Tibial artery (tissue), 4 donors: ENCODE data around the gene TMEM120B.

Experiments used
- DNase-seq, 2 donors: peaks; one replicate each; pipeline ENCODE4 v3.0.0-alpha.2; 2019
- H3K27ac ChIP-seq, 2 donors: fragments of 200-600 bp; sonication (generic) in 1 of 2; 1 replicate in 1 of 2; 2 replicates in 1 of 2; pipeline ENCODE4 v1.5.1; 2018 to 2019; ENCODE audit warnings: mild to moderate bottlenecking in 1 of 2
- H3K27me3 ChIP-seq, 2 donors: fragments of 200-600 bp; sonication (generic) in 1 of 2; one replicate each; pipeline versions ENCODE4 v1.5.1 to v1.6.0; 2016 to 2019
- H3K36me3 ChIP-seq, 3 donors: fragments of 200-600 bp; sonication (generic) in 2 of 3; one replicate each; pipeline ENCODE4 v1.5.1; 2016 to 2019; ENCODE audit warnings: mild to moderate bottlenecking in 2 of 3
- H3K4me1 ChIP-seq, 4 donors: fragments of 200-600 bp; sonication (generic) in 2 of 4; 1 replicate in 3 of 4; 2 replicates in 1 of 4; pipeline ENCODE4 v1.5.1; 2016 to 2019
- H3K4me3 ChIP-seq, 2 donors: fragments of 200-600 bp; sonication (generic) in 1 of 2; 1 replicate in 1 of 2; 2 replicates in 1 of 2; pipeline ENCODE4 v1.5.1; 2018 to 2019; ENCODE audit warnings: mild to moderate bottlenecking in 2 of 2
- H3K9me3 ChIP-seq, 3 donors: fragments of 200-600 bp; sonication (generic) in 1 of 3; one replicate each; pipeline ENCODE4 v1.5.1; 2016 to 2019
- CTCF ChIP-seq, 2 experiments: fragments of 200-600 bp in 1 of 2; fragments of 450-650 bp in 1 of 2; IDR thresholded peaks; one replicate each; pipeline ENCODE4 v1.5.1; 2017 to 2019; ENCODE audit warnings: antibody characterized with exemption in 2 of 2, mild to moderate bottlenecking in 1 of 2, moderate library complexity in 1 of 2
- intact Hi-C: fragments of 100-400 bp; cut with DNase I; formaldehyde crosslinking; loops from one replicate; pipeline ENCODE4 v1.15.0; 2023; ENCODE audit warnings: low total_unique reads

TMEM120B gene

DNA sequence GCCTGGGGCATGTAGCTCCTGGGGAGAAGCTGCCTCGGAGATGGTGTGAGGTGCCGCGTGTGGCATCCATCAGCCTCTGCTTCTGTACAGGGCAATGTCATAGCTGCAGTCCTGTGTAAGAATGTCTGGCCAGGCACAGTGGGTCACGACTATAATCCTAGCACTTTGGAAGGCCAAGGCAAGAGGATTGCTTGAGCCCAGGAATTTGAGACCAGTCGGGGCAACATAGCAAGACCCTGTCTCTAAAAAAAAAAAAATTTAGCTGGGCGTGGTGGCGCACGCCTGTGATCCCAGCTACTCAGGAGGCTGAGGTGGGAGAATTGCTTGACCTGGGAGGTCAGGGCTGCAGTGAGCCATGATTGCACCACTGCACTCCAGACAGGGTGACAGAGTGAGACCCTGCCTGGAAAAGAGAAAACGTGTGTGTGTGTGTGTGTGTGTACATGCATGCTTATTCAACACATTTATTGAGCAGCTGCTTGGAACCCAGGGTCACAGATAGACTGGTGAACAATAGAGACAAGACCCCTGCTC, 56.8 kb downstream of the TMEM120B start:
- DNase-seq = no peak
- Histone ChIP-seq H3K4me1 (peaks cover 0 to 32% (median 25%) of the 10 kb centered on the region in 4 donors), H3K9me3 (no peaks in the 10 kb centered on the region), H3K36me3 (no peaks in the 10 kb centered on the region), H3K27me3 (no peaks in the 10 kb centered on the region), H3K27ac (no peak overlapping the region), H3K4me3 (no peak overlapping the region)
- no peak for TF ChIP-seq CTCF (IDR thresholded peaks at IDR 0.05)
- intact Hi-C loops = no loop called here

DNA sequence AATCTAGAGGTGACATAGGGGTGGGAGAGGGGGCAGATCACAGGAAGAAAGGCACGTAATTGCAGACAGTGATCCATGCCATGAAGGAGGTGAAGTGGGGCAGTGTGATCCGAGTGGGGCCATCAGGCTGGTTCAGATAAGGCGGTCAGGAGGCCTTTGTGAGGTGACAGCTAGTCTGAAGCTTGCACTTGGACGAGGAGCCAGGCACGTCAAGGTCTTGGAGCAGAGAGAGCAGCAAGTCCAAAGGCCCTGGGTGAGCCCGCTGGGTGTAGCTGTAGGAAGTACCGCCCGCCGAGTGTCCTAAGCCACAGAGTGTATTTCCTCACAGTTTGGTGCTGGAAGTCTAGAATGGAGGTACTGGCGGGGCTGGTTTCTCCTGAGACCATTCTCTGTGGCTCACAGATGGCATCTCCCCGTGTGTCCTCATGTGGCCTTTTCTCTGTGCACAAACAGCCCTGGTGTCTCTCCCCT, 57.3 kb downstream of the TMEM120B start:
- H3K4me1 ChIP-seq = peaks cover 0 to 32% (median 25%) of the 10 kb centered on the region in 4 donors
- no peak for DNase-seq
- no peaks in the 10 kb centered on the region for H3K36me3 ChIP-seq
- H3K27me3 ChIP-seq = no peaks in the 10 kb centered on the region
- TF ChIP-seq CTCF (IDR thresholded peaks at IDR 0.05) = no peak
- no peak overlapping the region for H3K4me3 ChIP-seq
- H3K27ac ChIP-seq = no peak overlapping the region
- intact Hi-C loops = loop anchor here (5.0 kb wide), 1 partner anchor 73 kb away; no protein-coding TSS in a partner anchor
- H3K9me3 ChIP-seq = no peaks in the 10 kb centered on the region

GRCh38 chr12:121770388-121770787, 57.8 kb downstream of the TMEM120B start:
- H3K27me3 ChIP-seq = no peaks in the 10 kb centered on the region
- H3K9me3 ChIP-seq = no peaks in the 10 kb centered on the region
- no peak overlapping the region for H3K4me3 ChIP-seq
- no peaks in the 10 kb centered on the region for H3K36me3 ChIP-seq
- TF ChIP-seq CTCF (IDR thresholded peaks at IDR 0.05) = no peak
- H3K27ac ChIP-seq = no peak overlapping the region
- intact Hi-C loops = loop anchor here (5.0 kb wide), 1 partner anchor 73 kb away; no protein-coding TSS in a partner anchor
- H3K4me1 ChIP-seq = peaks cover 0 to 32% (median 25%) of the 10 kb centered on the region in 4 donors
- DNase-seq = no peak

DNA sequence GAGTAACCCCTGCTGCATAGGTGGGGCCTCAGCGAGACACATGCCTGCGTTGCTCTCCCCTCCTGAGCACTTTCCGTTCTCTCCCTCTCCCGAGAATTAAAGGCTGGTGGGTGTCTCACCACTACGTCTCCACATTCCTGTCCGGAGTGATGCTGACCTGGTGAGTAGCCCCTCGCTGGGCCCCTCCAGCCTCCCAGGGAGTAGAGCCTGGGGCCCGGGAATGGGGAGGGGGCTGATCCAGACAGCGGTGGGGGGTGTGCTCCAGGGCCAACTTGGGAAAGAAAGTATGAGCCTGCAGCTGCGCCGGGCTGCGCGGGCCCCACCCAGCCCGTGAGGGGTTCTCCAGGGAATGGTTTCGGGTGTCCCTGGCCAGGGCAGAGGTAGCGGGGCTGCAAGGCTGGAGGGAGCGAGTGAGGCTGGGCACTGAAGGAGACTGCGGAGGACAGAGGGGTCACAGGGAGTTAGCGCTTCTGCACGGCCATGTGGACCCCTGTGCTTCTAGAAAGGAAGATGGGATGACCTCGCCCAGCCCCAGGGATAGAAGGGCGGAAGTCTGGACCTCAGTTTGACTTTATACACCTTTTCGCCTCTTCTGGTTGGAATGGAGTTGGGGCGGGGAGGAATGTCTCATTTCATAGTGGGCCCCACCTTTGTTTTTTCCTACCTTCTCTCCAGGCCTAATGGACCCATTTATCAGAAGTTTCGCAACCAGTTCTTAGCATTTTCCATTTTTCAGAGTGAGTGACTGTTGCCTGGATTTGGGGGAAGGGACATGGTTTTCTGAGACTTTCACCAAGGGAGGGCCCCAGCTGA, 58.5 kb downstream of the TMEM120B start:
- H3K4me3 ChIP-seq = no peak overlapping the region
- intact Hi-C loops = loop anchor here (5.0 kb wide), 1 partner anchor 74 kb away; no protein-coding TSS in a partner anchor
- no peaks in the 10 kb centered on the region for H3K27me3 ChIP-seq
- no peaks in the 10 kb centered on the region for H3K9me3 ChIP-seq
- no peak overlapping the region for H3K27ac ChIP-seq
- no peaks in the 10 kb centered on the region for H3K36me3 ChIP-seq
- no peak for DNase-seq
- H3K4me1 ChIP-seq = peaks cover 0 to 35% (median 26%) of the 10 kb centered on the region in 4 donors
- no peak for TF ChIP-seq CTCF (IDR thresholded peaks at IDR 0.05)

DNA sequence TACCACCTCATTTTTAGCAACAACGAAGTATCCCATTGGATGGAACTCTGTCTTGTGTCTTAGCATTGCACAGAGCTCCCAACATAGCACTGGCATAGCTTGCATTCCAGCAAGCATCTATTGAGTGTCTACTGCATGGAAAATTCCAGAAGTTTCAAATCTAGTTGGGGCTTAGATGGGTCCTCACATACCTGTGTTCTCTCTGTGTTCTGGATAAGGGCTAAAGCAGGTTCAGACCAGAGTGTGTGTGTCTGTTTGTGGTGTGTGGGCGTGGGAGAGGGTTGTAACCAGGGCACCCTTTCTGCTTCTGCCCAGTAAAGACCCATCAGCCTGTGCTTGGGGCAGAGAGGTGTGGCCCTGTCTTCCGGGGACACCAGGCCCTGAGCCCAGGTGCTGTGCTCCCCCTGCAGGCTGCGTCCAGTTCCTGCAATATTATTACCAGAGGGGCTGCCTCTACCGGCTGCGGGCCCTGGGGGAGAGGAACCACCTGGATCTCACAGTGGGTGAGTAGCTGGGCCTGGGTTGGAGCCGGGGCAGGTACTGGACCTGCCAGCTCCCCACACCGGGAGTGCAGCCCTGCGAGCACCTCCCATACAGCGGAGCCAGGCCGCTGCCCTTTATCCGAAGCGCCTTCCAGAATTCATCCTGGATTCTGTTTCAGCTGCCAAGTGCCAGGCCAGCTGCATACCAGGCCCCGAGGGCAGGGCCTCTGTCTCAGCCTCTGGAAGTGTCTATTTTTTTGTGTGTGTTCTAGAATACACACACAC, 60.6 kb downstream of the TMEM120B start:
- DNase-seq = peak in 1 of 2 donors; percentile 77
- no peaks in the 10 kb centered on the region for H3K27me3 ChIP-seq
- H3K4me3 ChIP-seq = peak overlapping the region in 1 of 2 donors; percentile 16
- no peaks in the 10 kb centered on the region for H3K36me3 ChIP-seq
- TF ChIP-seq CTCF (IDR thresholded peaks at IDR 0.05) = peak; percentile 88
- H3K4me1 ChIP-seq = peaks cover 0 to 27% (median 15%) of the 10 kb centered on the region in 4 donors
- no peaks in the 10 kb centered on the region for H3K9me3 ChIP-seq
- no peak overlapping the region for H3K27ac ChIP-seq
- intact Hi-C loops = loop anchor here (5.0 kb wide), 1 partner anchor 76 kb away; no protein-coding TSS in a partner anchor
